Activated CD4-positive, alpha-beta T cell treated with anti-CD3 and anti-CD28 coated beads for 24 hours (primary cell): ENCODE measurements around the gene MFGE8.
A peak's percentile ranks its signal among the peaks of the same experiment; 100 is the strongest.

ENCODE experiments used
- DNase-seq, 2 donors: peaks; one replicate each; pipeline ENCODE4 v3.0.0-alpha.2; 2020; ENCODE audit warnings: low read depth in 2 of 2

MFGE8 gene

GRCh38 chr15:88900309-88900981 is 12.7 kb downstream of the MFGE8 start:
- DNase-seq, result no peak

GRCh38 chr15:88899251-88899650 is 13.9 kb downstream of the MFGE8 start:
- no peak for DNase-seq

- DNase-seq, result no peak
Measured at GRCh38 chr15:88898736-88899135, 14.4 kb downstream of the MFGE8 start.

- peak; percentile 56 to 81 for DNase-seq
Measured at GRCh38 chr15:88897456-88898194, 15.6 kb downstream of the MFGE8 start.

- DNase-seq, result no peak
Measured at GRCh38 chr15:88897142-88897455, 16.1 kb downstream of the MFGE8 start.

GRCh38 chr15:88896333-88897033 is 16.7 kb downstream of the MFGE8 start:
- DNase-seq, result no peak

GRCh38 chr15:88894819-88895767 is 18.1 kb downstream of the MFGE8 start, which contains the start of gene HAPLN3:
Gene HAPLN3 (minus strand): TSS chr15:88895544. CDS start chr15:88887298, 8,246 bp downstream.
- peak; percentile 39 to 55 for DNase-seq

GRCh38 chr15:88894348-88894818 is 18.8 kb downstream of the MFGE8 start:
- DNase-seq, result peak; percentile 82 to 83

- DNase-seq, result no peak
Measured at GRCh38 chr15:88891540-88892254, 21.5 kb downstream of the MFGE8 start.

GRCh38 chr15:88890495-88890894 is 22.7 kb downstream of the MFGE8 start:
- no peak for DNase-seq

- no peak for DNase-seq
Measured at GRCh38 chr15:88888719-88889118, 24.5 kb downstream of the MFGE8 start.

GRCh38 chr15:88887068-88887580 is 26.1 kb downstream of the MFGE8 start:
- no peak for DNase-seq

- no peak for DNase-seq
Measured at GRCh38 chr15:88882785-88883184, 30.4 kb downstream of the MFGE8 start.

- no peak for DNase-seq
Measured at GRCh38 chr15:88881775-88882174, 31.4 kb downstream of the MFGE8 start.

GRCh38 chr15:88880944-88881740 is 32.0 kb downstream of the MFGE8 start:
- no peak for DNase-seq

GRCh38 chr15:88878720-88879184 is 34.4 kb downstream of the MFGE8 start:
- DNase-seq, result peak in 1 of 2 donors; percentile 14

GRCh38 chr15:88877906-88878305 is 35.3 kb downstream of the MFGE8 start:
- no peak for DNase-seq

- DNase-seq, result no peak
Measured at GRCh38 chr15:88877415-88877814, 35.8 kb downstream of the MFGE8 start.

- no peak for DNase-seq
Measured at GRCh38 chr15:88876573-88876972, 36.6 kb downstream of the MFGE8 start.

- DNase-seq, result no peak
Measured at GRCh38 chr15:88874684-88875083, 38.5 kb downstream of the MFGE8 start.
